Activated T-cell treated with anti-CD3 and anti-CD28 coated beads for 48 hours (primary cell): ENCODE measurements around the gene SPAG16.
"Not testable (repeated sequence)": the region's sequence is repeated elsewhere in the genome, so short reads cannot be mapped to it uniquely, and the experiment has no call there.

Experiments used
- DNase-seq: peaks from one replicate; pipeline ENCODE4 v3.0.0-alpha.2; 2020; ENCODE audit warnings: low read depth

Gene SPAG16

GRCh38 chr2:213834746-213835145 lies 550.5 kb downstream of the SPAG16 start:
- no peak for DNase-seq

GRCh38 chr2:213846856-213847255 lies 562.6 kb downstream of the SPAG16 start:
- DNase-seq, result no peak

GRCh38 chr2:213847316-213847715 lies 563.1 kb downstream of the SPAG16 start:
- DNase-seq, result no peak

- DNase-seq, result no peak
Measured at GRCh38 chr2:213848631-213849030, 564.4 kb downstream of the SPAG16 start.

- no peak for DNase-seq
Measured at GRCh38 chr2:213861638-213862037, 577.4 kb downstream of the SPAG16 start.

- no peak for DNase-seq
Measured at GRCh38 chr2:213862407-213863076, 578.3 kb downstream of the SPAG16 start.

GRCh38 chr2:213863541-213863940 lies 579.3 kb downstream of the SPAG16 start:
- no peak for DNase-seq

- DNase-seq, result no peak
Measured at GRCh38 chr2:213868526-213868925, 584.3 kb downstream of the SPAG16 start.

GRCh38 chr2:213885485-213885884 lies 601.2 kb downstream of the SPAG16 start:
- no peak for DNase-seq

- DNase-seq, result no peak
Measured at GRCh38 chr2:213914510-213914909, 630.2 kb downstream of the SPAG16 start.

GRCh38 chr2:213920014-213920413 lies 635.8 kb downstream of the SPAG16 start:
- no peak for DNase-seq

- no peak for DNase-seq
Measured at GRCh38 chr2:213923543-213923942, 639.3 kb downstream of the SPAG16 start.

GRCh38 chr2:213934560-213934959 lies 650.3 kb downstream of the SPAG16 start:
- no peak for DNase-seq

GRCh38 chr2:213958086-213958485 lies 673.8 kb downstream of the SPAG16 start:
- DNase-seq, result no peak

GRCh38 chr2:213959589-213959988 lies 675.3 kb downstream of the SPAG16 start:
- no peak for DNase-seq

GRCh38 chr2:213971536-213971935 lies 687.3 kb downstream of the SPAG16 start:
- no peak for DNase-seq

GRCh38 chr2:213980883-213981282 lies 696.6 kb downstream of the SPAG16 start:
- DNase-seq, result no peak

- no peak for DNase-seq
Measured at GRCh38 chr2:213989207-213989606, 704.9 kb downstream of the SPAG16 start.

GRCh38 chr2:213991453-213992108 lies 707.3 kb downstream of the SPAG16 start:
- DNase-seq, result no peak

- DNase-seq, result no peak
Measured at GRCh38 chr2:213995400-213996105, 711.3 kb downstream of the SPAG16 start.

- not testable (repeated sequence) for DNase-seq
Measured at GRCh38 chr2:213998976-213999375, 714.7 kb downstream of the SPAG16 start.

- DNase-seq, result no peak
Measured at GRCh38 chr2:214004463-214004862, 720.2 kb downstream of the SPAG16 start.

GRCh38 chr2:214005337-214005736 lies 721.1 kb downstream of the SPAG16 start:
- no peak for DNase-seq
